ENCODE measurements around the gene CYTH3. TPM values are rescaled to one million over a fixed set of nuclear protein-coding genes. Genes with fewer than 3 reads are reported as not detected.

Gene CYTH3
- total and polyA plus RNA-seq, 2 of the 13 experiments (the other 11 are each of a cell fraction or from before 2014, with no cell fraction given): 3.1 to 3.8 TPM

- POLR2A ChIA-PET: no interaction called here
- no TSS peak for BruUV-seq (replicated peaks)
- no peak for TF ChIP-seq NCOA5 (CRISPR knock-in tag; IDR thresholded peaks at IDR 0.05)
- TF ChIP-seq ZBTB10 (CRISPR knock-in tag; IDR thresholded peaks at IDR 0.05; ENCODE audit: borderline replicate concordance): no peak
- TF ChIP-seq ZNF713 (CRISPR knock-in tag; IDR thresholded peaks at IDR 0.05): no peak
- TF ChIP-seq ZFAT (CRISPR knock-in tag; conservative IDR thresholded peaks at IDR 0.05): no peak
- TF ChIP-seq ZNF720 (CRISPR knock-in tag; IDR thresholded peaks at IDR 0.05): no peak
- no peak for TF ChIP-seq ZNF746 (CRISPR knock-in tag; IDR thresholded peaks at IDR 0.05)
- TF ChIP-seq ZNF816 (CRISPR knock-in tag; IDR thresholded peaks at IDR 0.05; ENCODE audit: borderline replicate concordance): no peak
- no peak for TF ChIP-seq ZNF563 (CRISPR knock-in tag; IDR thresholded peaks at IDR 0.05)
- no peak for TF ChIP-seq ZNF343 (CRISPR knock-in tag; IDR thresholded peaks at IDR 0.05)
- TF ChIP-seq THYN1 (CRISPR knock-in tag; IDR thresholded peaks at IDR 0.05; ENCODE audit: borderline replicate concordance, low read depth): no peak
- TF ChIP-seq ONECUT2 (CRISPR knock-in tag; IDR thresholded peaks at IDR 0.05): no peak
- no peak for TF ChIP-seq EEA1 (CRISPR knock-in tag; IDR thresholded peaks at IDR 0.05; ENCODE audit: borderline replicate concordance)
- TF ChIP-seq, protein P1, sequence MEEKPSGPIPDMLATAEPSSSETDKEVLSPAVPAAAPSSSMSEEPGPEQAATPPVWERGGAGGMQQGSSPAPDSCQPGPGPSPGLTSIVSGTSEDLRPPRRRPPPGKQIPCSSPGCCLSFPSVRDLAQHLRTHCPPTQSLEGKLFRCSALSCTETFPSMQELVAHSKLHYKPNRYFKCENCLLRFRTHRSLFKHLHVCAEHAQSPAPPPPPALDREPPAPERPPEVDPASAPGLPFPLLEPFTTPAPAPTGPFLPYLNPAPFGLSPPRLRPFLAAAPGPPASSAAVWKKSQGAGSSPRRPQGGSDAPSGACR (CRISPR knock-in tag; IDR thresholded peaks at IDR 0.05): no peak
- TF ChIP-seq MIER2 (CRISPR knock-in tag; IDR thresholded peaks at IDR 0.05): no peak
- CTCF ChIA-PET (ENCODE audit: low intra/inter-chr PET ratio, low total read pairs): interaction anchor here (0.7 kb wide), 1 partner anchor 83 kb away, joined by 3 read pairs; no protein-coding TSS in a partner anchor
- no peak for FAIRE-seq
- H3K9ac ChIP-seq (ENCODE audit: insufficient read depth, low read depth, low read length): no peak overlapping the region
- H3K4me3 ChIP-seq (replicated peaks in 1 of 3; ENCODE audit: insufficient read depth in 1 of 3, low read depth in 2 of 3, low read length in 3 of 3): no peak overlapping the region
- intact Hi-C loops (cut with micrococcal nuclease; ENCODE audit: unreplicated experiment) (no loop called here), in situ Hi-C loops (cut with HindIII; ENCODE audit: extremely low pct_ligation_motif_present, low pct_unique_long_range_greater_than_20kb) (no loop called here)
- H3K4me2 ChIP-seq (ENCODE audit: low read depth, low read length): no peak overlapping the region
- DNase-seq (ENCODE audit: low spot score): no peak
- no peaks in the 10 kb centered on the region for H3K9me3 ChIP-seq (ENCODE audit: low read length)
- no peaks in the 10 kb centered on the region for H3K4me1 ChIP-seq (ENCODE audit: insufficient read depth, low read length)
- WGBS (ENCODE audit: low lambda C conversion rate): 96% methylated on average over 8 of the region's 8 CpGs
- H3K79me2 ChIP-seq (ENCODE audit: insufficient read depth, low read length): peaks cover 3% of the 10 kb centered on the region
- H2AFZ ChIP-seq (ENCODE audit: low read length): no peak overlapping the region
- peaks cover 18 to 59% of the 10 kb centered on the region in 2 experiments for H3K36me3 ChIP-seq (replicated peaks in 1 of 2; ENCODE audit: control insufficient read depth in 1 of 2, insufficient read depth in 2 of 2, low read length in 2 of 2)
- no peak for ATAC-seq
- H4K20me1 ChIP-seq (ENCODE audit: insufficient read depth, low read length): no peaks in the 10 kb centered on the region
- no peak overlapping the region for H3K27ac ChIP-seq (ENCODE audit: extremely low read length, insufficient read depth, low read length)
- H3K27me3 ChIP-seq (ENCODE audit: control insufficient read depth in 1 of 2, insufficient read depth in 2 of 2, low read length in 2 of 2): no peaks in the 10 kb centered on the region
Measured at GRCh38 chr7:6123843-6124242, 148.6 kb downstream of the CYTH3 start.
